Mesendoderm (in vitro differentiated cells): ENCODE results near the gene PNKD.
A peak's percentile ranks its signal among the peaks of the same experiment; 100 is the strongest.

Source experiments
- DNase-seq: peaks from one replicate; pipeline ENCODE4 v3.0.0; 2013
- H2AK5ac ChIP-seq: 2 replicates; pipeline ENCODE4 v1.6.1; 2013; ENCODE audit warnings: low read length, inconsistent platforms
- H2BK120ac ChIP-seq: 2 replicates; pipeline ENCODE4 v1.6.1; 2013; ENCODE audit warnings: low read depth, mild to moderate bottlenecking, low read length, moderate library complexity, mixed read lengths
- H2BK15ac ChIP-seq: replicated peaks from 2 replicates; pipeline ENCODE4 v1.6.1; 2013; ENCODE audit warnings: low read depth, mild to moderate bottlenecking, moderate library complexity
- H2BK5ac ChIP-seq: 2 replicates; pipeline ENCODE4 v1.6.1; 2013; ENCODE audit warnings: low read length, inconsistent platforms
- H3K18ac ChIP-seq: 2 replicates; pipeline ENCODE4 v1.6.1; 2013; ENCODE audit warnings: mild to moderate bottlenecking, low read length, mixed read lengths
- H3K23ac ChIP-seq: one replicate; pipeline ENCODE4 v1.6.1; 2013; ENCODE audit warnings: low read length
- H3K27ac ChIP-seq: 2 replicates; pipeline ENCODE4 v1.5.1; 2013; ENCODE audit warnings: low read depth, mild to moderate bottlenecking, inconsistent platforms, low read length, moderate library complexity
- H3K27me3 ChIP-seq: 2 replicates; pipeline ENCODE4 v1.6.1; 2013; ENCODE audit warnings: low read length, control low read depth, mild to moderate bottlenecking, inconsistent platforms; ENCODE audit not compliant: insufficient read depth, poor library complexity
- H3K36me3 ChIP-seq: 2 replicates; pipeline ENCODE4 v1.6.1; 2013; ENCODE audit warnings: low read length, inconsistent platforms; ENCODE audit not compliant: control insufficient read depth, insufficient read depth
- H3K4ac ChIP-seq: one replicate; pipeline ENCODE4 v1.6.1; 2013; ENCODE audit warnings: low read depth, mild to moderate bottlenecking, low read length, moderate library complexity
- H3K4me1 ChIP-seq: 2 replicates; pipeline ENCODE4 v1.6.1; 2013; ENCODE audit warnings: low read depth, low read length, inconsistent platforms; ENCODE audit not compliant: control insufficient read depth
- H3K4me2 ChIP-seq: 2 replicates; pipeline ENCODE4 v1.6.1; 2013; ENCODE audit warnings: low read length
- H3K4me3 ChIP-seq: 2 replicates; pipeline ENCODE4 v1.5.1; 2013; ENCODE audit warnings: mild to moderate bottlenecking, low read length
- H3K56ac ChIP-seq: one replicate; pipeline ENCODE4 v1.6.1; 2013; ENCODE audit warnings: low read length
- H3K79me1 ChIP-seq: 2 replicates; pipeline ENCODE4 v1.6.1; 2013; ENCODE audit warnings: low read length, inconsistent platforms
- H3K79me2 ChIP-seq: 2 replicates; pipeline ENCODE4 v1.6.1; 2013; ENCODE audit warnings: mild to moderate bottlenecking, low read length; ENCODE audit not compliant: control insufficient read depth, insufficient read depth
- H3K9ac ChIP-seq: 2 replicates; pipeline ENCODE4 v1.6.1; 2013; ENCODE audit warnings: low read length, inconsistent platforms
- H4K5ac ChIP-seq: one replicate; pipeline ENCODE4 v1.6.1; 2013; ENCODE audit warnings: low read length
- H4K8ac ChIP-seq: one replicate; pipeline ENCODE4 v1.6.1; 2013; ENCODE audit warnings: low read depth, mild to moderate bottlenecking, control low read depth, low read length, moderate library complexity
- WGBS: extraction: QIAGEN DNeasy Blood & Tissue Kit; methylation state at CpG from one replicate; pipeline ENCODE4 v1.1.7; 2013; ENCODE audit warnings: low lambda C conversion rate, missing lambda C conversion rate; ENCODE audit not compliant: insufficient coverage; ENCODE audit errors: extremely low coverage; 5-methylcytosine and 5-hydroxymethylcytosine counted together

Gene PNKD

DNA sequence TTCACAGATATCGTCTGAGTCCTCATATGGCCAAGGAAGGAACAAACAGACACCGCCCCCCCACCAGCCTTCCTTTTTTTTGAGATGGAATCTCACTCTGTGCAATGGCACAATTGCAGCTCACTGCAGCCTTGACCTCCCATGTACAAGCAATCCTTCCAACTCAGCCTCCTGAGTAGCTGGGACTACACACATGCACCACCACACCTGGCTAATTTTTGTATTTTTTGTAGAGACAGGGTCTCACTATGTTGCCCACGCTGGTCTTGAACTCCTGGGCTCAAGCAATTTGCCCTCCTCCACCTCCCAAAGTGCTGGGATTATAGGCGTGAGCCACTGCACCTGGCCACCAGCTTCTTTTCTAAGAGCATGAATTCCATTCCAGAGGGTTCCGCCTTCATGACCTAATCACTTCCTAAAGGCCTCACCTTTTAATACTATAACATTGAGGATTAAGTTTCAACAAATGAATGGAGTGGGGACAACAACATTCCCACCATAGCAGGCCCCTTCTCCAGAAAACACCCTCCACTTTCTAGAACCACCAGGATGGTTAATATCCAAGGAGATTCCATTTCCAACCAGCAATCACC, 24.2 kb downstream of the PNKD start:
- Histone ChIP-seq H2BK15ac (no peak overlapping the region), H3K18ac (no peak overlapping the region), H3K79me1 (peaks cover 2% of the 10 kb centered on the region), H4K5ac (no peak overlapping the region), H3K27me3 (no peaks in the 10 kb centered on the region), H3K27ac (no peak overlapping the region), H3K23ac (no peak overlapping the region), H3K4ac (no peak overlapping the region), H3K56ac (no peak overlapping the region), H3K4me1 (peaks cover 7% of the 10 kb centered on the region), H3K9ac (no peak overlapping the region), H2BK5ac (no peak overlapping the region), H3K36me3 (no peaks in the 10 kb centered on the region), H3K4me2 (no peak overlapping the region), H2AK5ac (no peak overlapping the region), H3K4me3 (no peak overlapping the region), H2BK120ac (no peak overlapping the region), H4K8ac (no peak overlapping the region), H3K79me2 (no peaks in the 10 kb centered on the region)
- no CpG with 5 or more reads among the region's 5 CpGs for WGBS
- DNase-seq = no peak

DNA sequence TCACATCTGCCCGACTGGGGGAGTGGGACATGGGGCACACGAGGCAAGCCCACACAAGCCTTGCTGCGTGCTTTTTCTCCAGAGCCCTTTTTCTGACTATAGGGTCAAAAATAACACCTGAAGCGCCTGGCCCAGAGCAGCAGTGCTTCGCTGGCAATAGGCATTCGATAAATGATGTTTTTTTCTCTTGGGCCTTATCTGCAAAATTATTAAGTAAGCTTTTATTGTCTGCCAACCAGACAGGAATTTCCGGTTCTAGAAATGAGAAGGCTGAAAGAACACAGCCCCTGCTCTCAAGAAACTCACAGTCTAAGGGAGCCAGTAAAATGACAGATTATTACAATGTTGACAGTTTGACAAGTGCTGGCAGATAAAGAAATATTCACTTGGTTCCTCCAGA, 24.7 kb downstream of the PNKD start:
- Histone ChIP-seq H2AK5ac (no peak overlapping the region), H4K8ac (no peak overlapping the region), H3K9ac (no peak overlapping the region), H3K4me2 (no peak overlapping the region), H2BK5ac (no peak overlapping the region), H3K4me1 (peaks cover 3% of the 10 kb centered on the region), H3K27ac (no peak overlapping the region), H3K4me3 (no peak overlapping the region), H3K79me2 (no peaks in the 10 kb centered on the region), H3K18ac (no peak overlapping the region), H3K23ac (no peak overlapping the region), H2BK15ac (no peak overlapping the region), H3K56ac (no peak overlapping the region), H4K5ac (no peak overlapping the region), H3K4ac (no peak overlapping the region), H3K36me3 (no peaks in the 10 kb centered on the region), H2BK120ac (no peak overlapping the region), H3K79me1 (peaks cover 2% of the 10 kb centered on the region), H3K27me3 (no peaks in the 10 kb centered on the region)
- no peak for DNase-seq
- WGBS = no CpG with 5 or more reads among the region's 7 CpGs

DNA sequence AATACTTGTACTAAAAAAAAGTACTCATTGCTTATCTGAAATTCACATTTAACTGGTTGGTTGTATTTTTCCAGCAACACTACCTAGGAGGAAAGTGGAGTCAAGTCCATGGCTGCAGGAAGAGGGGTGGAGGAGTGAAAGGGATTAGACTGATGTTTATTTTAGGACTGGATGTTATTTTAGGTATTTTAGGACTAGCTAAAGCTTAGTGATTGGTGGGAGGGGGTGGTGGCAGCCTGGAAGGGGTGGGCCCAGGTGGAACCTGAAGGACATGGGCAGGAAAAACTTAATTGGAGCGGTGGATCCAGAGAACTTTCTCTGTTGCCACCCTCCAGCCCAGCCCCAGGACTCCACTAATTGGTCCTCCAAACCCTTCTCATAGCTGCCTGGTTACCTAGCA, 25.9 kb downstream of the PNKD start:
- H3K27me3 ChIP-seq = no peaks in the 10 kb centered on the region
- H2BK5ac ChIP-seq = no peak overlapping the region
- H3K79me2 ChIP-seq = no peaks in the 10 kb centered on the region
- H3K4ac ChIP-seq = no peak overlapping the region
- no peak overlapping the region for H3K4me3 ChIP-seq
- H3K18ac ChIP-seq = no peak overlapping the region
- H3K79me1 ChIP-seq = no peaks in the 10 kb centered on the region
- no peaks in the 10 kb centered on the region for H3K4me1 ChIP-seq
- no peak overlapping the region for H4K8ac ChIP-seq
- no peak for DNase-seq
- H4K5ac ChIP-seq = no peak overlapping the region
- no CpG with 5 or more reads among the region's 1 CpG for WGBS
- no peak overlapping the region for H3K4me2 ChIP-seq
- H3K56ac ChIP-seq = no peak overlapping the region
- H3K23ac ChIP-seq = no peak overlapping the region
- no peaks in the 10 kb centered on the region for H3K36me3 ChIP-seq
- no peak overlapping the region for H2BK120ac ChIP-seq
- no peak overlapping the region for H3K9ac ChIP-seq
- H2AK5ac ChIP-seq = no peak overlapping the region
- no peak overlapping the region for H3K27ac ChIP-seq
- no peak overlapping the region for H2BK15ac ChIP-seq

DNA sequence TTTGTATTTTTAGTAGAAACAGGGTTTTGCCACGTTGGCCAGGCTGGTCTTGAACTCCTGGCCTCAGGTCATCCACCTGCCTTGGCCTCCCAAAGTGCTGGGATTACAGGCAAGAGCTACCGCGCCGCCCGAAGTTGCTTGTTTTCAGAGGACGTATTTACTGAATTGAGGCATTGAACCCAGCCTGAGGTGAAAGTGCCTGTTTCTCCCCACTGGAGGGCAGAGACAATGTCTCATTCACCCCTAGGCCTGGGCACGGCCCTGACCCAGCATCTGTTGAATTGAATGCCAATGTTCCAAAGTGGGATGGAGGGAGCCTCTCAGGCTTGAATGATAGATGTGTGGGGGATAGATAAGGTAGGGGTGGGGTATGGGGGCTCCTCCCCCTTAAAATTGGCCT, 26.5 kb downstream of the PNKD start:
- H3K18ac ChIP-seq = no peak overlapping the region
- no peak overlapping the region for H3K56ac ChIP-seq
- H4K8ac ChIP-seq = no peak overlapping the region
- no CpG with 5 or more reads among the region's 7 CpGs for WGBS
- no peak overlapping the region for H2AK5ac ChIP-seq
- DNase-seq = no peak
- H3K4me2 ChIP-seq = no peak overlapping the region
- H3K27me3 ChIP-seq = no peaks in the 10 kb centered on the region
- H2BK5ac ChIP-seq = no peak overlapping the region
- no peak overlapping the region for H3K27ac ChIP-seq
- H3K36me3 ChIP-seq = no peaks in the 10 kb centered on the region
- H3K79me1 ChIP-seq = no peaks in the 10 kb centered on the region
- H2BK15ac ChIP-seq = no peak overlapping the region
- no peaks in the 10 kb centered on the region for H3K4me1 ChIP-seq
- no peaks in the 10 kb centered on the region for H3K79me2 ChIP-seq
- no peak overlapping the region for H2BK120ac ChIP-seq
- no peak overlapping the region for H3K23ac ChIP-seq
- no peak overlapping the region for H3K4ac ChIP-seq
- no peak overlapping the region for H4K5ac ChIP-seq
- no peak overlapping the region for H3K4me3 ChIP-seq
- no peak overlapping the region for H3K9ac ChIP-seq

DNA sequence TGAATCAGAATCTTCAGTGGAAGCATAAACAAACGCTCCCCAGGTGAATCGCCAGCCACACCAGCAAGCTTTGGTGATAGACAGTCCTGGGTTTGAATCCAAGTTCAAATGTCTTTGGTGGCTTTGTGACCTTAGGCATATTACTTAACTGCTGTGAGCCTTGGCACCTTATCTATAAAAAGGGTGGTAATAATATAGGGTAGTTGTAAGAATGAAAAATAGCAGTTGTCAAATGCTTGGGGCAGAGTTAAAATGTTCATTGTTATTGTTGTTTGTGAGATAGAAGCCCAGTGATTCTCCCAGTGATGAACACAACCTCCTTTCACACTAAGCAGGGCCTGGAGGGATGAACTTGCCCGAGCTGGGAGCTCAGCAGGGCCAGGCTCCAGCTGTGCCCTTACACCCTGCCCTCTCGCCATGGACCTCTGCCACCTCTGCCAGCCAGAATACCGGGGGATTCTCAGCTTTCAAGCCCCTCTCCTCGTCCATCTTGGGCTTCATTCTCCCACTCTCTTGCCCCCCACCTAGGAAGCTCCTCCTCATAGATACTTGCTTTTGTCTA, 28.1 kb downstream of the PNKD start:
- Histone ChIP-seq H3K4me1 (no peaks in the 10 kb centered on the region), H3K9ac (no peak overlapping the region)
- WGBS = no CpG with 5 or more reads among the region's 6 CpGs

DNA sequence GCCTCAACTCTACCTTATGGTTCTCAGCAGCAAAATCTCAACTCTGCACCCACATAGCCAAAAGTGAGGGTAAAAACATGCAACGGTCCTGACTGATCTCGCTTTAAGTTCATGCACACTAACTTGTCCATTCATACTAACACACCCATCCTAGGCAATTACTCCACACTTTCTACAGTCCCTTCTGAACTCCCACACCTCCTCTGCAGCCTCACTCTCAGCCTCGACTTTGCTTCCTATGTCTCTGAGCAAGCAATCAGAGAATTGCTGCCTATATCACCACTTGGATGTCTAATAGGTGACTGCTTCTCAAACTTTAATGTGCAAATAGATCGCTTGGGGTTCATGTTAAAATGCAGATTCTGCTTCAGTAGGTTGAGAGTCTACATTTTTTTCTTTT, 29.8 kb downstream of the PNKD start:
- Histone ChIP-seq H4K5ac (no peak overlapping the region), H3K4me3 (no peak overlapping the region), H2BK120ac (no peak overlapping the region), H3K18ac (no peak overlapping the region), H2BK5ac (no peak overlapping the region), H3K23ac (no peak overlapping the region), H3K9ac (no peak overlapping the region), H3K4me1 (no peaks in the 10 kb centered on the region), H3K79me1 (no peaks in the 10 kb centered on the region), H4K8ac (no peak overlapping the region), H2BK15ac (no peak overlapping the region), H3K56ac (no peak overlapping the region), H3K27ac (no peak overlapping the region), H3K4ac (no peak overlapping the region), H3K27me3 (no peaks in the 10 kb centered on the region), H3K4me2 (no peak overlapping the region), H3K36me3 (no peaks in the 10 kb centered on the region), H3K79me2 (no peaks in the 10 kb centered on the region), H2AK5ac (no peak overlapping the region)
- no peak for DNase-seq
- WGBS = no CpG with 5 or more reads among the region's 4 CpGs

More for the DNA sequence above, 28.1 kb downstream of the PNKD start:
- Histone ChIP-seq H3K23ac (no peak overlapping the region), H3K36me3 (no peaks in the 10 kb centered on the region), H3K18ac (no peak overlapping the region), H3K56ac (peak overlapping the region; percentile 27), H3K27me3 (no peaks in the 10 kb centered on the region), H2BK15ac (no peak overlapping the region), H3K27ac (no peak overlapping the region), H2AK5ac (no peak overlapping the region), H3K79me2 (no peaks in the 10 kb centered on the region), H3K4me3 (no peak overlapping the region), H2BK120ac (no peak overlapping the region), H3K79me1 (no peaks in the 10 kb centered on the region), H2BK5ac (no peak overlapping the region), H4K5ac (no peak overlapping the region), H3K4me2 (no peak overlapping the region), H4K8ac (no peak overlapping the region), H3K4ac (no peak overlapping the region)
- DNase-seq = no peak
